ENCODE data around the gene JAG2. TPM values are rescaled to one million over a fixed set of nuclear protein-coding genes. Genes with fewer than 3 reads are reported as not detected.

Gene JAG2
- total RNA-seq, 1 donor from 2014 or later: 26.1 TPM

DNA sequence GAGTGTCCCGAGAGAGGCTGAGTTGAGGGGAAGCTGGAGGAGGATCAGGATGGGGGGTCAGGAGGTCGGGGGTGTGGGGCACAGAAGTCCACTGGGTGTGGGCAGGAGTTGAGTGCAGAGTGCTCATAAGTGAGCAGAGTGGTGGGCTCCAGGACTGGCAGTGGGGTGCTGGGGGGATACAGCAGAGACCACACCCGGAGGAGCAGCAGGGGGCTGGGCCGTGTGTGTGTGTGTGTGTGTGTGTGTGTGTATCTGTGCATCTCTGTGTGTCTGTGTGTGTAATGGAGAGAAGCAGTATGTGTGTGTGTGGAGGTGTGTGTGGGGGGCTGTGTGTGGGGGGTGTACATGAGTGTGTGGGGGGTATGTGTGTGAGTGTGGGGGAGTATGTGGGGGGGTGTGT, 17.4 kb upstream of the JAG2 start:
- no peak overlapping the region for H3K4me3 ChIP-seq
- H3K27ac ChIP-seq (replicated peaks): no peak overlapping the region
- TF ChIP-seq, protein P1, sequence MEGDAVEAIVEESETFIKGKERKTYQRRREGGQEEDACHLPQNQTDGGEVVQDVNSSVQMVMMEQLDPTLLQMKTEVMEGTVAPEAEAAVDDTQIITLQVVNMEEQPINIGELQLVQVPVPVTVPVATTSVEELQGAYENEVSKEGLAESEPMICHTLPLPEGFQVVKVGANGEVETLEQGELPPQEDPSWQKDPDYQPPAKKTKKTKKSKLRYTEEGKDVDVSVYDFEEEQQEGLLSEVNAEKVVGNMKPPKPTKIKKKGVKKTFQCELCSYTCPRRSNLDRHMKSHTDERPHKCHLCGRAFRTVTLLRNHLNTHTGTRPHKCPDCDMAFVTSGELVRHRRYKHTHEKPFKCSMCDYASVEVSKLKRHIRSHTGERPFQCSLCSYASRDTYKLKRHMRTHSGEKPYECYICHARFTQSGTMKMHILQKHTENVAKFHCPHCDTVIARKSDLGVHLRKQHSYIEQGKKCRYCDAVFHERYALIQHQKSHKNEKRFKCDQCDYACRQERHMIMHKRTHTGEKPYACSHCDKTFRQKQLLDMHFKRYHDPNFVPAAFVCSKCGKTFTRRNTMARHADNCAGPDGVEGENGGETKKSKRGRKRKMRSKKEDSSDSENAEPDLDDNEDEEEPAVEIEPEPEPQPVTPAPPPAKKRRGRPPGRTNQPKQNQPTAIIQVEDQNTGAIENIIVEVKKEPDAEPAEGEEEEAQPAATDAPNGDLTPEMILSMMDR (IDR thresholded peaks at IDR 0.05; ENCODE audit: borderline replicate concordance): no peak
- intact Hi-C loops (cut with micrococcal nuclease): no loop called here
- H3K4me1 ChIP-seq: peaks cover 20% of the 10 kb centered on the region
- H3K36me3 ChIP-seq: no peaks in the 10 kb centered on the region
- no peak for DNase-seq
- H3K9me3 ChIP-seq (replicated peaks): peaks cover 8% of the 10 kb centered on the region
- H3K27me3 ChIP-seq (ENCODE audit: low read depth): peaks cover 26% of the 10 kb centered on the region

DNA sequence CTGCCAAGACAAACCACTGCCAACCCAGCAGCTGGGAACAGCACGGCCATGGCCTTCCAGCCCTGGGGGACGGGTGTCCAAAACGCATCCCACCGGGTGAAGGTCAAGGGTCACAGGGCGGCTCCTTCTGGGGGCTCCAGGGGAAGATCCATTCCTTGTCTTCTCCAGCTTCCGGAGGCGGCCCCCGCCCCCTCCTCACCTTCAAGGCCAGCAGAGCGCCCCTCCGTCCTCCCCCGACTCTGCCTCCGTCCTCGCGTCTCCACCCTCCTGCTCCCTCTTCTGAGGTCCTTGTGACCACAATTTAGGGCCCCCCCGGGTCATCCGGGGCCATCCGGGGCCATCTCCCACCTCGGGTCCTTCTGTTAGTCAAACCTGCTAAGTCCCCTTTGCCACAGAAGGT, 16.4 kb upstream of the JAG2 start:
- DNase-seq: no peak
- intact Hi-C loops (cut with micrococcal nuclease): no loop called here
- H3K27ac ChIP-seq (replicated peaks): no peak overlapping the region

DNA sequence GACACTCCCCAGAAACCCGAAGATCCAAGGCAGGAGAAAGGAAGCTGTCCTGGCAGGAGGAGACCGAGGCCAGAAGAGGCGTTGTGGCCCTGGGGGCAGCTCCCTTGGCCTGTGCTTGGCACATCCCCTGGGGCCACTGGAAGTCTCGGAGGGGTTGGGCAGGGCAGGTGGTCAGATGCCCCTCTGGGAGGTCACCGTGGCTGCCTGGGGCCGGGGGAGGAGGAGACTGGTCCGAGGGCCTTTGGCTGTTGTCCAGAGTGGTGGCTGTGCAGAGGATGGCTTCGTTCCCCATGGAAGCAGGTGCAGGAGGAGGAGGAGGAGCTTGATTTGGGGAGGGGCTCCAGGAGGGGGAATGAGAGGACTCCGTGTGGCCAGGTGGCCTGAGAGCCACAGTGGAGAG, 15.9 kb upstream of the JAG2 start:
- Histone ChIP-seq H3K4me3 (no peak overlapping the region), H3K4me1 (peaks cover 30% of the 10 kb centered on the region), H3K27ac (replicated peaks) (no peak overlapping the region), H3K27me3 (ENCODE audit: low read depth) (peaks cover 21% of the 10 kb centered on the region), H3K9me3 (replicated peaks) (peaks cover 8% of the 10 kb centered on the region), H3K36me3 (no peaks in the 10 kb centered on the region)
- TF ChIP-seq, protein P1 (IDR thresholded peaks at IDR 0.05; ENCODE audit: borderline replicate concordance): no peak
- DNase-seq: no peak
- intact Hi-C loops (cut with micrococcal nuclease): no loop called here

More for the DNA sequence above, 16.4 kb upstream of the JAG2 start:
- TF ChIP-seq, protein P1 (IDR thresholded peaks at IDR 0.05; ENCODE audit: borderline replicate concordance): no peak
- Histone ChIP-seq H3K9me3 (replicated peaks) (peaks cover 8% of the 10 kb centered on the region), H3K4me1 (peaks cover 28% of the 10 kb centered on the region), H3K27me3 (ENCODE audit: low read depth) (peaks cover 24% of the 10 kb centered on the region), H3K36me3 (no peaks in the 10 kb centered on the region), H3K4me3 (no peak overlapping the region)

DNA sequence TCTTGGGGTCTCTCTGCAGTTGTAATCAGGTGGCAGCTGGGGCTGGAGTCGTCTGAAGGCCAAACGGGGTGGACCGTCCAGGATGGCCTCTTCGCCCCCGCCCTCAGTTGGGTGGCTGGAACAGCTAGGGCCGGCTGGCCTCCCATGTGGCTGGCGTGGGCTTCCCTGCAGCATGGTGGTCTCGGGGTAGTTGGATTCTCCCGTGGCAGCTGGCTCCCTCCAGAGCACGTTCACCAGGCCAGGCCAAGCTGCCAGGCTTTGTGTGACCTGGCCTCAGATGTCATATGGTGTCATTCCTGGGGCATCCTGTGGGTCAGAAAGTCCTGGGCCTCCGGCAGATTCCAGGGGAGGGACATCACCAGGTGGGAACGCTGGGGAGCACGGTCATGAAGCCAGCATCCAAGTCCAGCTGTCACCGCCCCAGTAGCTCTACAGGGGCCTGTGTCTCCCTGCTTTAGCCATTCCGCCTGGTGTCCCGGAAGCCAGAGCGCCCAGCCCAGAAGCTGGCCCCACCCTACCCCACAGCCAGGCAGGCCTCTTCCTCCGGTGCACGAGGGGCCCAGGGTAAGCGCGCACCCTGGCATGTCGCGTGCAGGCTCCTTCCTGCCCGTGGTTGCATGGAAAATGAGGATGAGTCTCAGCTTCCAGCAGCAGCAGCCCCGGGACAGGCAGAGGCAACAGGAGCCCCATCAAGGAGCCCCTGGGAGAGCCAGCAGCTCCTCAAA, 13.9 kb upstream of the JAG2 start:
- no peak overlapping the region for H3K4me3 ChIP-seq

DNA sequence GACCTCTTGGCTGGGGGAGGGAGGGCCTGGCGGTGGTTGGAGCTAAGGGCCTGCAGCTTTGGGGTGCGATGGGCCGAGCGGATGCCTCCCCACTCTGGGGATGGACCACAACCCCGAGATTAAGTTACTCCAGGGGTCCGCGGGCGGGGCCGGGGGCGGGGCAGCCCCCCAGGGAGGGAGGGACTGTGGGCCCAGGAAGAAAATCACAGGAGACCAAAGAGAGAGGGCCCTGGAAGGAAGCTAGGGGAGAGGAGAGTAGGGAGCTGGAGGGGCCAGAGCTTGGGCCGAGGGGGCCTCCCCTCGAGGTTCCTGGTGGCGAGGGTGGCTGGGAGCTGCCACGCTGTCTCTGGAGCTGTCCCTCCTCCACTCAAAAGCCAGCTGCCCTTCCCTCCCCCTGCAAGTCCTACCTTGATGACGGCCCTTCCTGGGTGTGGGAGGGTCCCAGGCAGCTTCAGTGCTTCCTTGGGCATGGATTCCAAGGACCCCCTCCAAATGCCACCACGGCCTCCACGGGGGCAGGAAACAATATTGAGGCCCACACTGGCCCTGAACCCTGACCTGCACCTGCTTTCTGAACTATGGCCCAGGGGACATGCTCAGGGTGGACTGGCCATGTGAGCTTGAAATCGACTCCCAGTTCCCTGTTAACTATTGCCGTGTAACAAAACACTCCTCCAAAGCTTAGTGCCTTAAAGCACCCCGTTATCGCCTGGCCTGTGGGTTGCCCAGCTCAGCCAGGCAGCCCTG, 13.1 kb upstream of the JAG2 start:
- Histone ChIP-seq H3K27me3 (ENCODE audit: low read depth) (no peaks in the 10 kb centered on the region), H3K4me1 (peaks cover 30% of the 10 kb centered on the region), H3K4me3 (peak overlapping the region; percentile 68), H3K27ac (replicated peaks) (peak overlapping the region; percentile 73), H3K36me3 (no peaks in the 10 kb centered on the region), H3K9me3 (replicated peaks) (no peaks in the 10 kb centered on the region)
- intact Hi-C loops (cut with micrococcal nuclease): no loop called here
- TF ChIP-seq, protein P1 (IDR thresholded peaks at IDR 0.05; ENCODE audit: borderline replicate concordance): no peak
- DNase-seq: no peak

More for the DNA sequence above, 13.9 kb upstream of the JAG2 start:
- H3K27ac ChIP-seq (replicated peaks): peak overlapping the region; percentile 73
- DNase-seq: no peak
- TF ChIP-seq, protein P1 (IDR thresholded peaks at IDR 0.05; ENCODE audit: borderline replicate concordance): no peak
- H3K4me1 ChIP-seq: peaks cover 30% of the 10 kb centered on the region
- H3K9me3 ChIP-seq (replicated peaks): no peaks in the 10 kb centered on the region
- peaks cover 3% of the 10 kb centered on the region for H3K27me3 ChIP-seq (ENCODE audit: low read depth)
- no peaks in the 10 kb centered on the region for H3K36me3 ChIP-seq
- intact Hi-C loops (cut with micrococcal nuclease): no loop called here

Data from left ventricle myocardium inferior (tissue), 1 donor.